Muscle of leg (tissue), 11 donors: ENCODE results near the gene COL1A1. TPM values are rescaled to one million over a fixed set of nuclear protein-coding genes. Genes with fewer than 3 reads are reported as not detected.

Experiments used
- DNase-seq: peaks from one replicate; pipeline ENCODE4 v3.0.0; 2013
- H3K27ac ChIP-seq: one replicate; pipeline ENCODE4 v1.5.1; 2013; ENCODE audit warnings: mild to moderate bottlenecking, low read length, control low read depth
- H3K27me3 ChIP-seq: one replicate; pipeline ENCODE4 v1.6.1; 2013; ENCODE audit warnings: low read length; ENCODE audit not compliant: control insufficient read depth, insufficient read depth
- H3K36me3 ChIP-seq: one replicate; pipeline ENCODE4 v1.6.1; 2013; ENCODE audit warnings: low read length; ENCODE audit not compliant: control insufficient read depth, insufficient read depth
- H3K4me1 ChIP-seq: one replicate; pipeline ENCODE4 v1.6.1; 2013; ENCODE audit warnings: low read length; ENCODE audit not compliant: control insufficient read depth, insufficient read depth
- H3K4me3 ChIP-seq: one replicate; pipeline ENCODE4 v1.5.1; 2013; ENCODE audit warnings: low read length, control low read depth
- H3K9me3 ChIP-seq: replicated peaks from 2 replicates; pipeline ENCODE4 v1.6.1; 2013; ENCODE audit warnings: low read depth, low read length; ENCODE audit not compliant: control insufficient read depth
- WGBS: methylation state at CpG from one replicate; pipeline ENCODE4 v1.1.5; 2013; ENCODE audit warnings: missing lambda C conversion rate; ENCODE audit not compliant: insufficient coverage; 5-methylcytosine and 5-hydroxymethylcytosine counted together
- polyA plus RNA-seq, 8 donors: library from polyadenylated mRNA; unstranded; fragments of 120-200 nt; gene quantifications; one replicate each; pipeline versions ENCODE4 v1.2.1 to v1.2.3, GENCODE V29; 2013; ENCODE audit warnings: inconsistent platforms in 1 of 8, low replicate concordance in 1 of 8; ENCODE audit not compliant: insufficient read length in 8 of 8, insufficient read depth in 1 of 8
- total RNA-seq: library from RNA; stranded (reverse); fragments of 120-200 nt; gene quantifications from one replicate; pipeline ENCODE4 v1.2.4, GENCODE V29; 2013

Gene COL1A1
- total and polyA plus RNA-seq, 9 donors: 2,579 to 9,345 (median 4,374) TPM

DNA sequence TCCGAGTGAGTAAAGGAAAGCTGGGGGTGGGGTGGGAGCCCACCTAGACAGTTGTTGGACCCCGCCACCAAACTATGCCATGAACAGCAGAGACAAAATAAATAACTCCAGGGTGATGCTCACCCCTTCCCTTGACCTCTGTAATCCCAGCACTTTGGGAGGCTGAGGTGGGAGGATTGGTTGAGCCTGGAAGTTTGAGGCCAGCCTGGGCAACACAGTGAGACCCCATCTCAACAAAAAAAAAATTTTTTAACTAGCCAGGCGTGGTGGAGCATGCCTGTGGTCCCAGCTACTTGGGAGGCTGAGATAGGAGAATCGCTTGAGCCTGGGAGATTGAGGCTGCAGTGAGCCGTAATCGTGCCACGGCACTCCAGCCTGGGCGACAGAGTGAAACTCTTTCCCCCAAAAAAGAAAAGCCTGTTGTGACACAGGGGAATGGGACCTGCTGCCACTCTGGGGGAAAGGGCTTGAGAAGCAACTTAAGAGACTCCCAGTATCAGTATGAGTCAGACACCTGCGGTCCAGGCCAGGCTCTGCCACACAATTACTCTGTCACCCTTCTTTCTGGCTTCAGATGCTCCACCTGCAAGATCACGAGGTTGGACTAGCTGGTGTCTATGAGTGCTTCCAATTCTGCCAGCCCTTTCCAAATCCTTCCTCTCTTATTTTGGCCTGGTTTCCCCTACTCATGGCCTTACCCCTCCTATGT is 30.6 kb downstream of the COL1A1 start:
- peaks cover 59% of the 10 kb centered on the region for H3K36me3 ChIP-seq
- no peak overlapping the region for H3K4me3 ChIP-seq
- no peak for DNase-seq
- H3K4me1 ChIP-seq: peaks cover 80% of the 10 kb centered on the region
- no peaks in the 10 kb centered on the region for H3K27me3 ChIP-seq
- WGBS: 38% methylated on average over 1 of the region's 10 CpGs
- no peak overlapping the region for H3K27ac ChIP-seq
- H3K9me3 ChIP-seq: no peaks in the 10 kb centered on the region

DNA sequence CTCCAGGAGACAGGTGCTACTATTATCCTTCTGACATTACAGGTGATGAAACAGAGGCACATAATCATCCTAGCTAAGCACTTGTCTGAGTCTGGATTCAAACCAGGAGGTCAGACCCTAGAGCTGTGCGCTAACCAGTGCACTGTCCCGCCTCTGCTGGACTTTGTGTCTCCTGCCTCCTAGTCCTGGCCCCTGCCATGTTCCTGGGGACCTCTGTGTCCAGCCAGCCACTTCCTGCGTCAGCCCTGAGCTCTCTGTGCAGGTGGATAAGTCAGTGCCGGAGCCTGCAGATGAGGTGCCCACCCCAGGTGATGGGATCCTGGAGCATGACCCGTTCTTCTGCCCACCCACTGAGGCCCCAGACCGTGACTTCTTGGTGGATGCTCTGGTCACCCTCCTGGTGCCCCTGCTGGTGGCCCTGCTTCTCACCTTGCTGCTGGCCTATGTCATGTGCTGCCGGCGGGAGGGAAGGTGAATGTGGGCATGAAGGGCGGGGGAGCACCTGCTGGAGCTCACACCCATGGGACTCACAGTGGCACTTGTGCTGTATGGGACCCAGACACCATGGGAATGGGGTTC is 31.5 kb downstream of the COL1A1 start:
- no peak for DNase-seq
- H3K4me3 ChIP-seq: no peak overlapping the region
- peaks cover 80% of the 10 kb centered on the region for H3K4me1 ChIP-seq
- no peaks in the 10 kb centered on the region for H3K27me3 ChIP-seq
- no peaks in the 10 kb centered on the region for H3K9me3 ChIP-seq
- peaks cover 51% of the 10 kb centered on the region for H3K36me3 ChIP-seq
- H3K27ac ChIP-seq: peak overlapping the region; percentile 35
- 90% methylated on average over 7 of the region's 9 CpGs for WGBS

DNA sequence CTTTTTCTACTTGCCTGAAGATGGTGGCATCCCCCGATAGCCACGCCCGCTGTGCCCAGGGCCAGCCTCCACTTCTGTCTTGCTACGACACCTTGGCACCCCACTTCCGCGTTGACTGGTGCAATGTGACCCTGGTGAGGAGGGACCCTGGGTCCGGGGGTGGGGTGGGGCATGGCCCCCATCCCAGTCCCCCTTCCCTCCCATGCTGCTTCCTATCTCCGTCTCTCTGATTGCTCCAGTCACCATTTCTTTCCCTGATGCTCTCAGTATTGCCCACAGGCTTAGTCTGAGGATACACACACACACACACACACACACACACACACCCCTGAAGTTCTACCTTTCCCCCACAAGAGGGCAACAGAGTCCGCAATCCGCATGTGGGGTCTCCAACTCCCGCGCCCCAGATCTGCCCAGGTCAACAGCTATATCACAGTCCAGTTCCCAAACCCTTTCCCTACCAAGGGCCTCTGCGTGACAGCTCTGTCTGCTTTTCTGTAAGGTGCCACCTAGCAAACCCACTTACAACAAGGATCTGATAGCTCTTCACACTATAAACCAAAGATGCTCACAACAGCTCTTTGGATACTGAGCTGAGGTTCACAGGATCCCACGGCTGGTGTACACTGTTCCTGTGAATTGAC is 32.2 kb downstream of the COL1A1 start:
- DNase-seq: peak; percentile 77
- Histone ChIP-seq H3K36me3 (peaks cover 48% of the 10 kb centered on the region), H3K27me3 (no peaks in the 10 kb centered on the region), H3K27ac (peak overlapping the region; percentile 35), H3K9me3 (no peaks in the 10 kb centered on the region), H3K4me1 (peaks cover 84% of the 10 kb centered on the region), H3K4me3 (no peak overlapping the region)
- 46% methylated on average over 12 of the region's 14 CpGs for WGBS

DNA sequence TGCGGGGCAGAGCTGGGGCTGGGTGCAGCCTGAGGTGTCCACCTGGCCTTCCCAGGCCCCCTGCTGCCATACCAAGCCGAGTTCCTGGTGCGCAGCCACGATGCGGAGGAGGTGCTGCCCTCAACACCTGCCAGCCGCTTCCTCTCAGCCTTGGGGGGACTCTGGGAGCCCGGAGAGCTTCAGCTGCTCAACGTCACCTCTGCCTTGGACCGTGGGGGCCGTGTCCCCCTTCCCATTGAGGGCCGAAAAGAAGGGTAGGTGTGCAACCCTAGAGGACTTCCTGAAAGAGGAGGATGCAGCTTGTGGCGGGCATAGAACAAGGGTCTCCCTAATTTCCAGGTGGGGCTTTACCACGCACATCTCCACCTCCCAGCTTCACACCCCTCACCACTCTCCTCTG is 33.1 kb downstream of the COL1A1 start:
- H3K4me1 ChIP-seq: peaks cover 81% of the 10 kb centered on the region
- no peak overlapping the region for H3K4me3 ChIP-seq
- no peaks in the 10 kb centered on the region for H3K9me3 ChIP-seq
- 72% methylated on average over 8 of the region's 13 CpGs for WGBS
- H3K27me3 ChIP-seq: no peaks in the 10 kb centered on the region
- DNase-seq: no peak
- H3K27ac ChIP-seq: no peak overlapping the region
- peaks cover 43% of the 10 kb centered on the region for H3K36me3 ChIP-seq

DNA sequence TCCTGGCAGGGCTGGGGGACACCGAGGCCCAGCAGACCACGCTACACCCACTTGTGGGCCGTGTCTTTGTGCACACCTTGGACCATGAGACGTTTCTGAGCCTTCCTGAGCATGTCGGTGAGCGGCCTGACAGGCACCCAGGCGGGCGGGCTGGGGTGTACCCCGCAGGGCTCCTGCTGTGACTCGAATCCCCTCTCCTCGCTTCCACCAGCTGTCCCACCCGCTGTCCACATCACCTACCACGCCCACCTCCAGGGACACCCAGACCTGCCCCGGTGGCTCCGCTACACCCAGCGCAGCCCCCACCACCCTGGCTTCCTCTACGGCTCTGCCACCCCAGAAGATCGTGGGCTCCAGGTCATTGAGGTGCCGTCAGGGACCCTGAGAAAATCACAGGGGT is 34.1 kb downstream of the COL1A1 start:
- Histone ChIP-seq H3K9me3 (no peaks in the 10 kb centered on the region), H3K4me1 (peaks cover 72% of the 10 kb centered on the region), H3K4me3 (peak overlapping the region; percentile 44), H3K27ac (peak overlapping the region; percentile 71), H3K36me3 (peaks cover 40% of the 10 kb centered on the region), H3K27me3 (no peaks in the 10 kb centered on the region)
- DNase-seq: no peak
- WGBS: 82% methylated on average over 12 of the region's 19 CpGs

DNA sequence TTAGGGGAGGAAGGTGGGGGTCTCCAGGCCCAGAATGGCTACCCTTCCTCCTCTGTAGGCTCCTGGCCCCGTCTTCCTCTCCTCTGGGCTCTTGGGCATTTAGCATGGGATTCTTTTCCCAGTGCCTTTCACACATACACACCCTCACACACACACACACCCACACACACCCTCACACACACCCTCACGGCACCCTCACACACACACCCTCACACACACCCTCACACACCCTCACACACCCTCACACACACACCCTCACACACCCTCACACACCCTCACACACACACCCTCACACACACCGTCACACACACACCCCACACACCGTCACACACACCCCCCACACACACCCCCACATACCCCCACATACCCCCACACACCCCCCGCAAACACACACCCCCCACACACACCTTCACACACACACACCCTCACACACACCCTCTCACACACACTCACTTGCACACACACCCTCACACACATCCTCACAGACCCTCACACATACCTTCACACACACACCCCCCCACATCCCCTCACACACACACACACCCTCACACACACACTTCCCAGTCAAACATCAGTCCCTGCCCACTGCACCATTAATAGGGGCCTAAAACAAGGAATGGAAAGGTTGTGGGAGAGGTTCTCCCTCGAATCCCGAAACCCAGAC is 34.8 kb downstream of the COL1A1 start:
- Histone ChIP-seq H3K27me3 (no peaks in the 10 kb centered on the region), H3K36me3 (peaks cover 35% of the 10 kb centered on the region), H3K27ac (peak overlapping the region; percentile 95), H3K4me1 (peaks cover 69% of the 10 kb centered on the region), H3K9me3 (no peaks in the 10 kb centered on the region), H3K4me3 (peak overlapping the region; percentile 66)
- WGBS: no CpG with 5 or more reads among the region's 7 CpGs
- DNase-seq: no peak

DNA sequence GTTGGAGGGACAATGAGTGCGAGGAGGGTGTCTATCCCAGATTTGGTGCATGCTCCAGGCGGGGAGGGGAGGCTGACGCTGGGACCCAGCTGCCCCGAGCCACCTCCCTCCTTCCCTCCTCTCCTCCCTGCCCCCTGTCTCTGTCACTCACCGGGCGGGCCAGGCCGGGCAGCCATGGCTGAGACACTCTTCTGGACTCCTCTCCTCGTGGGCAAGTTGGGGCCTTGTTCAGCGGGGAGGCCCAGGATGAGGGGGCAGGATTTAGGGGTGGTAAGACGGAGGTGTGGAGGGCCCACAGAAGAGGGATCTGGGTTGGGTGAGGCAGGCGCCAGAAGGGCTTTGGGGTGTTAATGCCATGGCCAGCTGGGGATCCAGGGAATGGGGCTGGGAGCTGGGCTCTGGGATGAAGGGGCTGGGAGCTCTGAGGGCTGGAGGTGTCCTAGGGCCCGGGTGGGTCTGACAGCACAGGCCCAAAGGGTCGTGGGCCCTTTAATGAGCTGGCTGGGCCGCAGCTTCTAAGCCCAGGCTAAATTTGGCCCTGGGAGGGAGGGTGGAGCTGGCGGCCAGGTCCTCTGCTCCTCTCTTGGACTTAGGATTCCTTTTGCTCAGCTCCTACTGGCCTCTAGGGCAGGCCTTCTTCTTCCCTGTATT is 35.4 kb downstream of the COL1A1 start, which contains the start of gene SGCA:
Gene SGCA (plus strand): TSS at position 139 of the 651 bp plus-strand sequence. CDS start 36 bp downstream, at position 175.
- WGBS: 35% methylated on average over 6 of the region's 15 CpGs
- Histone ChIP-seq H3K4me3 (peak within 1 kb of the TSS; percentile 66), H3K4me1 (peaks cover 68% of the 10 kb centered on the region), H3K27ac (peak within 1 kb of the TSS; percentile 95), H3K9me3 (no peaks in the 10 kb centered on the region), H3K27me3 (no peaks in the 10 kb centered on the region), H3K36me3 (peaks cover 29% of the 10 kb centered on the region)
- peak; percentile 79 for DNase-seq

DNA sequence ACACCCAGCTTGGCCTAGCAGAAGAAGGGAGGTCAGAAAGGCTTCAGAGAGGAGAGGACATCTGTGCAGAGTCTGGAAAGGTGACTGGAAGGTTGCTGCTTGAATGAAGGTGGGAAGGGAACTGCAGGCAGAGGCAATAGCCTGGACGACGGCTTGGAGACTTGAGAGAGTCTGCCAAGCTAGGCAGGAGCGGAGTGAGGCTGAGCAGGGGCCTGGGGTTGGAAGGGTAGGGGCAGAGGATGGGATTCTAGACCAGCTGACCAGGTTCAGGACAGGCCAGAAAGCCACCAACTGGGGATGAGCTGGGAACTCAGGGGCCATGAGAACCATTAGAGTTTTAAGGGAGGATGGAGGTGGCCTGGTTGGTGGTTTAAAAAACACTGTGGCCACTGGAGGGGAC is 36.0 kb downstream of the COL1A1 start:
- no peaks in the 10 kb centered on the region for H3K27me3 ChIP-seq
- peak overlapping the region; percentile 66 for H3K4me3 ChIP-seq
- H3K4me1 ChIP-seq: peaks cover 72% of the 10 kb centered on the region
- peak overlapping the region; percentile 95 for H3K27ac ChIP-seq
- H3K9me3 ChIP-seq: no peaks in the 10 kb centered on the region
- 59% methylated on average over 3 of the region's 3 CpGs for WGBS
- peaks cover 28% of the 10 kb centered on the region for H3K36me3 ChIP-seq
- DNase-seq: no peak

DNA sequence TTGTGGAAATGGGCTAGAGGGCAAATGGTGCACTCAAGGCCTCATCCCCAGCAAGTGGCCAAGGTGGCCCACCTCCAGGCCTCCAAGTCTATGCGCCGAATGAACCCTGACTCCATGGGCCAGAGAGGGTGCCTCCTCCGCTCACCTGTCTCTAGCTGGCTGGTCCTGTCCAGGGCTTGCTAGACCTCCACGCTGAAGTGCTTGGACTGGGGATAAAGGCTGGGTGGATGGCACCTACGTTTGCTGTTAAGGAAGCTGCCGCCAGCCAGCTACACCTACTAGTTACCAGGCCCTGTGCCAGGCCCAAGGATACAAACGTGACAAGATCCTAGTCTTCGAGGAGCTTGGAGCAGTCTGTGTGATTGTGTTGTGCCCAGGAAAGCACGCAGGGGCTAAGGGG is 36.4 kb downstream of the COL1A1 start:
- WGBS: 83% methylated on average over 8 of the region's 9 CpGs
- Histone ChIP-seq H3K36me3 (peaks cover 24% of the 10 kb centered on the region), H3K4me1 (peaks cover 72% of the 10 kb centered on the region), H3K9me3 (no peaks in the 10 kb centered on the region), H3K27me3 (no peaks in the 10 kb centered on the region), H3K4me3 (no peak overlapping the region), H3K27ac (peak overlapping the region; percentile 95)
- no peak for DNase-seq

DNA sequence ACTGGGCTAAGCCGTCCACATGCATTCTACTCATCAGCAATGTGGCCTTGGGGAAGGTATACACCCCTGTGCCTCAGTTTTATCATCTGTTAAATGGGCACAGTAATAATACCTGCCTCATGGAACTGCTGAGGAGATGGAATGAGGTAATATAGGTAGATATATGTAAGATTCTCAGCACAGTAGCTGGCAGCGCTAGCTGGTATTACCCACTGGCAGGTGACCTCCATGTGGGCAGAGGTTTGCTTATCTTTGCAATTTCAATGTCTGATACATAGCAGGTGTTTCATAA is 36.8 kb downstream of the COL1A1 start:
- Histone ChIP-seq H3K4me3 (no peak overlapping the region), H3K27me3 (no peaks in the 10 kb centered on the region), H3K9me3 (no peaks in the 10 kb centered on the region), H3K36me3 (peaks cover 20% of the 10 kb centered on the region), H3K27ac (peak overlapping the region; percentile 95), H3K4me1 (peaks cover 68% of the 10 kb centered on the region)
- 83% methylated on average over 1 of the region's 2 CpGs for WGBS
- DNase-seq: no peak
